GM10266 (cell line): ENCODE results near the gene TTC27.
"Not testable (repeated sequence)": the region's sequence is repeated elsewhere in the genome, so short reads cannot be mapped to it uniquely, and the experiment has no call there.

ENCODE experiments used
- DNase-seq: peaks from one replicate; pipeline ENCODE4 v3.0.0; 2012; ENCODE audit errors: extremely low spot score
- CTCF ChIP-seq: IDR thresholded peaks from 2 replicates; pipeline ENCODE4 v1.5.1; 2012; ENCODE audit warnings: mild to moderate bottlenecking, low read depth; ENCODE audit not compliant: control insufficient read depth, insufficient read depth; ENCODE audit errors: missing control alignments

TTC27 gene

GRCh38 chr2:32719430-32719829 lies 91.6 kb downstream of the TTC27 start:
- TF ChIP-seq CTCF = no peak
- no peak for DNase-seq

- no peak for TF ChIP-seq CTCF
- no peak for DNase-seq
Measured at GRCh38 chr2:32719933-32720716, 92.3 kb downstream of the TTC27 start.

- DNase-seq = no peak
- no peak for TF ChIP-seq CTCF
Measured at GRCh38 chr2:32720771-32721170, 92.9 kb downstream of the TTC27 start.

- no peak for TF ChIP-seq CTCF
- DNase-seq = no peak
Measured at GRCh38 chr2:32721376-32721775, 93.5 kb downstream of the TTC27 start.

- no peak for DNase-seq
- TF ChIP-seq CTCF = no peak
Measured at GRCh38 chr2:32723467-32724079, 95.7 kb downstream of the TTC27 start.

GRCh38 chr2:32726678-32727077 lies 98.8 kb downstream of the TTC27 start:
- DNase-seq = not testable (repeated sequence)

- no peak for TF ChIP-seq CTCF
- no peak for DNase-seq
Measured at GRCh38 chr2:32727157-32727556, 99.3 kb downstream of the TTC27 start.

- not testable (repeated sequence) for DNase-seq
Measured at GRCh38 chr2:32730958-32731357, 103.1 kb downstream of the TTC27 start.
